Uterus (tissue), 4 donors: ENCODE measurements around the gene CDC42BPG. TPM values are rescaled to one million over a fixed set of nuclear protein-coding genes. Genes with fewer than 3 reads are reported as not detected.

Source experiments
- DNase-seq, 2 donors: peaks; one replicate each; pipeline ENCODE4 v3.0.0-alpha.2; 2019 to 2020
- H3K27ac ChIP-seq, 2 donors: fragments of 200-600 bp; sonication (generic); 1 replicate in 1 of 2; 2 replicates in 1 of 2; pipeline ENCODE4 v1.5.1; 2016 to 2018
- H3K27me3 ChIP-seq, 2 donors: fragments of 200-600 bp; sonication (generic); one replicate each; pipeline ENCODE4 v1.5.1; 2018 to 2019; ENCODE audit warnings: control low read depth in 1 of 2
- H3K36me3 ChIP-seq, 2 donors: fragments of 200-600 bp; sonication (generic); one replicate each; pipeline ENCODE4 v1.5.1; 2019; ENCODE audit warnings: control low read depth in 1 of 2
- H3K4me1 ChIP-seq, 2 donors: fragments of 200-600 bp; sonication (generic); one replicate each; pipeline ENCODE4 v1.5.1; 2018 to 2019; ENCODE audit warnings: control low read depth in 1 of 2
- H3K4me3 ChIP-seq, 2 donors: fragments of 200-600 bp; sonication (generic); 1 replicate in 1 of 2; 2 replicates in 1 of 2; pipeline ENCODE4 v1.5.1; 2018 to 2019; ENCODE audit warnings: mild to moderate bottlenecking in 1 of 2
- H3K9me3 ChIP-seq, 2 donors: fragments of 200-600 bp; sonication (generic); one replicate each; pipeline ENCODE4 v1.5.1; 2019; ENCODE audit warnings: control low read depth in 1 of 2
- POLR2A ChIP-seq, 2 donors: fragments of 450-650 bp; IDR thresholded peaks; one replicate each; pipeline ENCODE4 v1.6.1; 2016; ENCODE audit warnings: antibody characterized with exemption in 2 of 2, mild to moderate bottlenecking in 1 of 2, moderate library complexity in 1 of 2
- intact Hi-C: fragments of 100-400 bp; cut with DNase I; formaldehyde crosslinking; loops from one replicate; pipeline ENCODE4 v1.15.1; 2023; ENCODE audit warnings: low total_unique reads
- total RNA-seq, 4 donors: library from RNA; depleted of rRNA in 3 of 4; stranded (reverse); fragments of >200 nt in 3 of 4; gene quantifications; one replicate each; pipeline versions ENCODE4 v1.1.0 to v1.2.4, GENCODE V29; 2014 to 2023
- TF ChIP-seq, protein P1 (sequence below), 4 experiments: fragments of 200-600 bp in 2 of 4; fragments of 450-650 bp in 2 of 4; sonication (generic) in 2 of 4; IDR thresholded peaks; one replicate each; pipeline ENCODE4 v1.5.1; 2016 to 2019; ENCODE audit warnings: antibody characterized with exemption in 4 of 4, mild to moderate bottlenecking in 2 of 4, moderate library complexity in 1 of 4
- donor health status: DM: yes; HTN: yes; CAD: no.

CDC42BPG gene
- total RNA-seq, 4 donors from 2014 or later, result under 0.01 to 2.7 (median 0.30) TPM

DNA sequence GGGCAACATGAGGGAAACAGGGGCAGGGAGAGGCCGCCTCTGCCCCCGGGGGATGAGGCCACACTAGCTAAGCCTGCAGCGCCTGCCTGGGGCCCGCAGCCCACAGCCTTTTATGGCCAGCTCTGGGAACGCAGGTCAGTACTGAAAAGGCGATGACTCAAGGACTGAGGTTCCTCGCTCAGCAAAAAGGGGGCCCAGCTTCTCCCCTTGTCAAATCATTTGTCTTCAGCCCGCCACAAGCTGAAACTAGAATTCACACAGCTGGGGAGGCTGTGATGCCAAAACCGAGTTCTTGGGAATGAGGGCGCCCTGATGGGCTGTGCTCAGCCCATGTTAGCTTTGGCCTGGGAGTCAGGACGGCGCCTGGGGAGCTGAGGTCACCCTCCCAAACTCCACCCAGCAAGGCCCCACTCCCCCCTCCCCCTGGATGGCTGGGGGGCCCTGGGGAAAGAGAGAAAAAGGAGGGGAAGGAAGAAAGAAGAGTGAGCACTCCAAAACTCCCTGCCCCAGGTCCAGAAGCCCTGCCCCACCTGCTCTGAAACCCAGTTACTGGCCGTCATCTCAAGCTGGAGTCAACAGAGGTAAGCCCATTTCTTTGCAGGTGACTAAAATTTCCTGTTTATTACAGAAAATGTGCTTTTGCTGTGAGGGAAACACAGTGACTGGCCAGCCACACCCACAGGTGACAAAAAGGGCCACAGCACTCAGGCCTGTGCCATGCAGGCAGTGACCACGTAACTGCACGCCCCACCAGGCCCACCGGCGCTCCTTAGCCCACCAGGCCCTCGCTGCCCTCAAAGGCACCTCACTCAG is 20.2 kb upstream of the CDC42BPG start:
- TF ChIP-seq, protein P1, sequence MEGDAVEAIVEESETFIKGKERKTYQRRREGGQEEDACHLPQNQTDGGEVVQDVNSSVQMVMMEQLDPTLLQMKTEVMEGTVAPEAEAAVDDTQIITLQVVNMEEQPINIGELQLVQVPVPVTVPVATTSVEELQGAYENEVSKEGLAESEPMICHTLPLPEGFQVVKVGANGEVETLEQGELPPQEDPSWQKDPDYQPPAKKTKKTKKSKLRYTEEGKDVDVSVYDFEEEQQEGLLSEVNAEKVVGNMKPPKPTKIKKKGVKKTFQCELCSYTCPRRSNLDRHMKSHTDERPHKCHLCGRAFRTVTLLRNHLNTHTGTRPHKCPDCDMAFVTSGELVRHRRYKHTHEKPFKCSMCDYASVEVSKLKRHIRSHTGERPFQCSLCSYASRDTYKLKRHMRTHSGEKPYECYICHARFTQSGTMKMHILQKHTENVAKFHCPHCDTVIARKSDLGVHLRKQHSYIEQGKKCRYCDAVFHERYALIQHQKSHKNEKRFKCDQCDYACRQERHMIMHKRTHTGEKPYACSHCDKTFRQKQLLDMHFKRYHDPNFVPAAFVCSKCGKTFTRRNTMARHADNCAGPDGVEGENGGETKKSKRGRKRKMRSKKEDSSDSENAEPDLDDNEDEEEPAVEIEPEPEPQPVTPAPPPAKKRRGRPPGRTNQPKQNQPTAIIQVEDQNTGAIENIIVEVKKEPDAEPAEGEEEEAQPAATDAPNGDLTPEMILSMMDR (IDR thresholded peaks at IDR 0.05), result peak in 1 of 4 experiments; percentile 6
- TF ChIP-seq POLR2A (IDR thresholded peaks at IDR 0.05), result peak in 1 of 2 donors; percentile 33
- peak; percentile 89 to 90 for DNase-seq
- H3K27me3 ChIP-seq, result no peaks in the 10 kb centered on the region
- intact Hi-C loops, result no loop called here
- peaks cover 13 to 41% of the 10 kb centered on the region in 2 donors for H3K4me1 ChIP-seq
- peak overlapping the region; percentile 93 to 97 for H3K27ac ChIP-seq
- no peaks in the 10 kb centered on the region for H3K36me3 ChIP-seq
- H3K9me3 ChIP-seq, result no peaks in the 10 kb centered on the region
- peak overlapping the region in 1 of 2 donors; percentile 9 for H3K4me3 ChIP-seq

DNA sequence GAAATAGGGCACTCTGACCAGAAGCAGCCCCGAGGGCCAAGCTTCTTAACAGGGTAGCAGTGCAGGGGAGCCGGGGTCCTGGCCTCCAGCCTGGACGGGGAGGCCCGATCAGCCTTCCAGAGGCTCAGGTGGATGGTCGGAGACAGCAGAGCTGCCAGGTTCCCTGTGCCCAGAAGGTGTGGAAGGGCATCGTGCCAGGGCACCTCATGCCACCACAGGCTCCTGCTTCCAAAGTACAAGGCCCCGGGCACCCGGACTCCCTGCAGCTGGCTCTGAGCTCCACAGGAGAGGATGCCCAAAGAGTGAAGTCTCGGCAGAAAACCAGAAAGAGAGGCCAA is 19.7 kb upstream of the CDC42BPG start:
- DNase-seq, result no peak
- peaks cover 10 to 38% of the 10 kb centered on the region in 2 donors for H3K4me1 ChIP-seq

DNA sequence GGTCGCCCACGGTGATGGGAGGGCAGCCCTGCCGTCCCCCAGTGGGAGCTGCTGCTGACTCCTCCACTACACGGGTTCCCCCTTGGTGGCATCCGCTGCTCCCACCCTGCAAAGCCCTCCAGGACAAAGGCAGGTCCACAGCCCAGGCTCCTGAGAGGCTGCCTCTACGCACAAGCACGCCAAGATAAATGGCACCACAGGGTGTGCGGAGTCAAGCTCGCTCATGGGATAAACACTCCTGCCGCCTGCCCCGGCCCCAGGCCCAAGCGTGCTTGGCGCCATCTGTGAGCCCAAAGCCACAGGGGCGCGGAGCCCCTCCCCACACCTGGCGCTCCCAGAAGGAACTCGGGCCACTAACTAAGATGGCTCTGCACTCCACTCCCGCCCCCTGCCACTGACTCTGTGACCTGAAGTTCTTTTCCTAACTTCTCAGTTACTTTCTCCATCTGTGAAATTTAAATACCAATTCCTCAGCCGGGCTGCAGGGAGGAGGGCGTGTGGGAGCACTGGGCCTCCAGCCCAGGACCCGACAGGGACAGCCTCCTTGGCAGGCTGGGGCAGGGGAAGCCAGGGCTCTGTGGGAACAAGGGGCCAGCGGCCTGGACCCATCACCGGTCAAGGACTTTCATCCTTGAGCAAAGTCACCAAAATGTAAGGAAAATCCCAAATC is 19.1 kb upstream of the CDC42BPG start:
- peak overlapping the region; percentile 93 to 97 for H3K27ac ChIP-seq
- peaks cover 10 to 32% of the 10 kb centered on the region in 2 donors for H3K4me1 ChIP-seq
- no peaks in the 10 kb centered on the region for H3K36me3 ChIP-seq
- TF ChIP-seq, protein P1 (IDR thresholded peaks at IDR 0.05), result no peak
- TF ChIP-seq POLR2A (IDR thresholded peaks at IDR 0.05), result no peak
- DNase-seq, result peak in 1 of 2 donors; percentile 75
- H3K4me3 ChIP-seq, result no peak overlapping the region
- no peaks in the 10 kb centered on the region for H3K27me3 ChIP-seq
- H3K9me3 ChIP-seq, result no peaks in the 10 kb centered on the region
- intact Hi-C loops, result no loop called here

More for the DNA sequence above, 19.7 kb upstream of the CDC42BPG start:
- TF ChIP-seq, protein P1 (IDR thresholded peaks at IDR 0.05), result no peak
- peak in 1 of 2 donors; percentile 5 for TF ChIP-seq POLR2A (IDR thresholded peaks at IDR 0.05)
- no peaks in the 10 kb centered on the region for H3K27me3 ChIP-seq
- intact Hi-C loops, result no loop called here
- H3K36me3 ChIP-seq, result no peaks in the 10 kb centered on the region
- peak overlapping the region in 1 of 2 donors; percentile 9 for H3K4me3 ChIP-seq
- H3K9me3 ChIP-seq, result no peaks in the 10 kb centered on the region
- H3K27ac ChIP-seq, result peak overlapping the region; percentile 93 to 97

DNA sequence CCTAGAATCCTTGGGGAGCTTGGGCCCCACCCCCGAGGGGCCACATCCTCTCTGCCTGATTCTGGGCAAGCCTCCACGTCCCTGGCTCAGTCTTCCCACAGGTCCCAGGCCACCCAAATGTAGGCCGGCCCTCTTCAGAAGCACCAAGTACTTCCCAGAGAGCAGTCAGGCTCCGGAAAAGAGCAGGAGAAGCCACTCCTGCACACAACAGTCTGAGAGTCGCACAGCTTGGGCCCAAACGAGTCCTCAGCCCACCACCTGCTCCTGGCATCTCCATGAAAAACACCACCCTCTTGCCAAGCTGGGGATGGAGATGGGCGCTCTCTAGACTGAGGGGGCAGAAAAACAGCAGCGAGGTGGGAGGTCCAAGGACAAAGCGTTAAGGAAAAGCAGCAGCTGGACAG is 18.5 kb upstream of the CDC42BPG start:
- H3K4me1 ChIP-seq, result peaks cover 10 to 27% of the 10 kb centered on the region in 2 donors
- no peaks in the 10 kb centered on the region for H3K9me3 ChIP-seq
- no peaks in the 10 kb centered on the region for H3K36me3 ChIP-seq
- intact Hi-C loops, result no loop called here
- H3K4me3 ChIP-seq, result no peak overlapping the region
- TF ChIP-seq POLR2A (IDR thresholded peaks at IDR 0.05), result no peak
- TF ChIP-seq, protein P1 (IDR thresholded peaks at IDR 0.05), result no peak
- peak overlapping the region; percentile 93 to 97 for H3K27ac ChIP-seq
- no peak for DNase-seq
- H3K27me3 ChIP-seq, result no peaks in the 10 kb centered on the region
